WTC11 (cell line): Measurements from ENCODE around the gene RSU1. TPM values are rescaled to one million over a fixed set of nuclear protein-coding genes. Genes with fewer than 3 reads are reported as not detected.

Experiments
- ATAC-seq: fragments of 200-7000 bp; cut with Tn5 transposase; 2 replicates; pipeline ENCODE4 v1.10.0; 2021; ENCODE audit warnings: mild to moderate bottlenecking, moderate library complexity
- CTCF ChIA-PET: fragments of 300-600 bp; sonication (Branson Sonifier 250); formaldehyde crosslinking; loops from one replicate; lab custom pipeline; 2021; ENCODE audit warnings: antibody characterized with exemption; lab: Charles Lee
- POLR2A ChIA-PET: fragments of 350-600 bp; sonication (Branson Sonifier 250); formaldehyde crosslinking; loops from one replicate; lab custom pipeline; 2021; ENCODE audit warnings: antibody characterized with exemption; lab: Charles Lee
- DNase-seq: peaks from one replicate; pipeline ENCODE4 v3.0.0; 2021; ENCODE audit warnings: low spot score
- H3K27ac Mint-ChIP-seq: 2 replicates; pipeline ENCODE4 v1.8.0; 2021; ENCODE audit warnings: mixed read lengths
- H3K27me3 Mint-ChIP-seq: 2 replicates; pipeline ENCODE4 v1.8.0; 2021; ENCODE audit warnings: low read depth, mild to moderate bottlenecking, moderate library complexity, mixed read lengths
- H3K36me3 Mint-ChIP-seq: 2 replicates; pipeline ENCODE4 v1.8.0; 2021; ENCODE audit warnings: mixed read lengths
- H3K4me1 Mint-ChIP-seq: 2 replicates; pipeline ENCODE4 v1.8.0; 2022; ENCODE audit warnings: mixed read lengths
- H3K4me3 Mint-ChIP-seq: 2 replicates; pipeline ENCODE4 v1.8.0; 2021; ENCODE audit warnings: mild to moderate bottlenecking, moderate library complexity, mixed read lengths
- H3K9me3 Mint-ChIP-seq: 2 replicates; pipeline ENCODE4 v1.8.0; 2021; ENCODE audit warnings: mixed read lengths
- ATF2 ChIP-seq: sonication (generic); formaldehyde crosslinking; IDR thresholded peaks from 2 replicates; pipeline ENCODE4 v1.8.1; 2022; ENCODE audit warnings: low read depth, missing genetic modification reagents, borderline replicate concordance
- ATF3 ChIP-seq: sonication (generic); formaldehyde crosslinking; conservative IDR thresholded peaks from 2 replicates; pipeline ENCODE4 v1.8.1; 2022; ENCODE audit warnings: mild to moderate bottlenecking, missing genetic modification reagents
- CDX4 ChIP-seq: fragments of 250-450 bp; sonication (Bioruptor Pico); IDR thresholded peaks from 2 replicates; pipeline ENCODE4 v1.9.0; 2021; ENCODE audit warnings: moderate library complexity, mild to moderate bottlenecking, inconsistent platforms, borderline replicate concordance
- E2F4 ChIP-seq: sonication (generic); formaldehyde crosslinking; IDR thresholded peaks from 2 replicates; pipeline ENCODE4 v1.8.1; 2022; ENCODE audit warnings: low read depth, mild to moderate bottlenecking, moderate library complexity, missing genetic modification reagents, borderline replicate concordance
- ELF4 ChIP-seq: sonication (generic); formaldehyde crosslinking; IDR thresholded peaks from 2 replicates; pipeline ENCODE4 v1.8.1; 2022; ENCODE audit warnings: low read depth, mild to moderate bottlenecking, moderate library complexity, missing genetic modification reagents
- EMX1 ChIP-seq: fragments of 250-450 bp; sonication (Bioruptor Pico); IDR thresholded peaks from 2 replicates; pipeline ENCODE4 v1.8.0; 2021; ENCODE audit warnings: mild to moderate bottlenecking
- FOXK1 ChIP-seq: sonication (generic); formaldehyde crosslinking; IDR thresholded peaks from 2 replicates; pipeline ENCODE4 v1.8.0; 2022; ENCODE audit warnings: mild to moderate bottlenecking, moderate library complexity, missing genetic modification reagents
- MAX ChIP-seq: sonication (generic); formaldehyde crosslinking; IDR thresholded peaks from 2 replicates; pipeline ENCODE4 v1.8.0; 2022; ENCODE audit warnings: mild to moderate bottlenecking, missing genetic modification reagents
- MLX ChIP-seq: sonication (generic); formaldehyde crosslinking; IDR thresholded peaks from 2 replicates; pipeline ENCODE4 v1.8.1; 2023; ENCODE audit warnings: mild to moderate bottlenecking, missing genetic modification reagents, moderate library complexity
- NFYB ChIP-seq: sonication (generic); formaldehyde crosslinking; conservative IDR thresholded peaks from 2 replicates; pipeline ENCODE4 v1.8.0; 2022; ENCODE audit warnings: low read depth, missing genetic modification reagents
- NR1H2 ChIP-seq: sonication (generic); formaldehyde crosslinking; IDR thresholded peaks from 2 replicates; pipeline ENCODE4 v1.9.0; 2021; ENCODE audit warnings: mild to moderate bottlenecking, moderate library complexity, missing genetic modification reagents
- SP1 ChIP-seq: sonication (generic); formaldehyde crosslinking; conservative IDR thresholded peaks from 2 replicates; pipeline ENCODE4 v1.8.1; 2022; ENCODE audit warnings: missing genetic modification reagents
- TEAD4 ChIP-seq: sonication (generic); formaldehyde crosslinking; IDR thresholded peaks from 2 replicates; pipeline ENCODE4 v1.8.0; 2022; ENCODE audit warnings: mild to moderate bottlenecking, missing genetic modification reagents
- ZNF219 ChIP-seq: sonication (generic); formaldehyde crosslinking; IDR thresholded peaks from 2 replicates; pipeline ENCODE4 v1.8.0; 2023; ENCODE audit warnings: missing genetic modification reagents, mild to moderate bottlenecking, borderline replicate concordance
- ZNF232 ChIP-seq: sonication (generic); formaldehyde crosslinking; IDR thresholded peaks from 2 replicates; pipeline ENCODE4 v1.8.0; 2022; ENCODE audit warnings: mild to moderate bottlenecking, missing genetic modification reagents
- ZNF396 ChIP-seq: fragments of 250-450 bp; sonication (Bioruptor Pico); IDR thresholded peaks from 2 replicates; pipeline ENCODE4 v1.8.0; 2021; ENCODE audit warnings: mild to moderate bottlenecking, moderate library complexity, borderline replicate concordance
- ZNF425 ChIP-seq: fragments of 250-450 bp; sonication (Bioruptor Pico); conservative IDR thresholded peaks from 2 replicates; pipeline ENCODE4 v1.9.0; 2021; ENCODE audit warnings: mild to moderate bottlenecking
- ZNF671 ChIP-seq: fragments of 250-450 bp; sonication (Bioruptor Pico); IDR thresholded peaks from 2 replicates; pipeline ENCODE4 v1.8.0; 2021; ENCODE audit warnings: mild to moderate bottlenecking
- total RNA-seq: library from RNA; stranded (reverse); gene quantifications from 3 replicates; pipeline ENCODE4 v1.2.3, GENCODE V29; 2021

Gene RSU1
- total RNA-seq, 1 experiment from 2014 or later, result 46.4 TPM

- CTCF ChIA-PET, result no interaction called here
- TF ChIP-seq NFYB (CRISPR knock-in tag) (no peak), MLX (CRISPR knock-in tag) (no peak), ATF3 (no peak), ZNF396 (CRISPR knock-in tag) (no peak), SP1 (no peak)
- H3K27me3 Mint-ChIP-seq, result no peaks in the 10 kb centered on the region
- peaks cover 9% of the 10 kb centered on the region for H3K9me3 Mint-ChIP-seq
- peaks cover under 1% of the 10 kb centered on the region; the same call in 1 of the 2 replicates for H3K4me1 Mint-ChIP-seq
- POLR2A ChIA-PET, result no interaction called here
- H3K36me3 Mint-ChIP-seq, result peaks cover 4% of the 10 kb centered on the region; the same call in 1 of the 2 replicates
- ATAC-seq, result no peak
- H3K4me3 Mint-ChIP-seq, result no peak overlapping the region
- no peak overlapping the region for H3K27ac Mint-ChIP-seq
- no peak for DNase-seq
These were observed 137.7 kb downstream of the RSU1 start for GRCh38 chr10:16679511-16679910.

- POLR2A ChIA-PET, result no interaction called here
- Mint-ChIP-seq H3K27ac (no peak overlapping the region), H3K36me3 (peaks cover 4% of the 10 kb centered on the region; the same call in 1 of the 2 replicates), H3K9me3 (peaks cover 9% of the 10 kb centered on the region), H3K27me3 (no peaks in the 10 kb centered on the region), H3K4me1 (peaks cover 7% of the 10 kb centered on the region), H3K4me3 (no peak overlapping the region)
- CTCF ChIA-PET, result no interaction called here
- ATAC-seq (no peak), DNase-seq (no peak)
- no peak for TF ChIP-seq EMX1
- TF ChIP-seq ZNF425 (CRISPR knock-in tag), result no peak
- no peak for TF ChIP-seq E2F4 (CRISPR knock-in tag)
- TF ChIP-seq ZNF671, result no peak
- TF ChIP-seq SP1, result no peak
These were observed 141.9 kb downstream of the RSU1 start for GRCh38 chr10:16675334-16675733.

- no peak for DNase-seq
- POLR2A ChIA-PET, result no interaction called here
- TF ChIP-seq ATF2 (CRISPR knock-in tag), result no peak
- no peak for TF ChIP-seq FOXK1 (CRISPR knock-in tag)
- TF ChIP-seq MAX (CRISPR knock-in tag), result no peak
- no peak for TF ChIP-seq CDX4 (CRISPR knock-in tag)
- TF ChIP-seq NR1H2, result no peak
- no peak for TF ChIP-seq ZNF219
- TF ChIP-seq TEAD4, result no peak
- no peak for TF ChIP-seq ELF4 (CRISPR knock-in tag)
- TF ChIP-seq ZNF232 (CRISPR knock-in tag), result no peak
- TF ChIP-seq, all 79 proteins: peak for 0
- Mint-ChIP-seq H3K9me3 (peaks cover 9% of the 10 kb centered on the region), H3K4me3 (no peak overlapping the region), H3K4me1 (peaks cover 7% of the 10 kb centered on the region), H3K36me3 (peaks cover 4% of the 10 kb centered on the region; the same call in 1 of the 2 replicates), H3K27me3 (no peaks in the 10 kb centered on the region), H3K27ac (no peak overlapping the region)
- no peak for ATAC-seq
- CTCF ChIA-PET, result interaction anchor here (0.6 to 1.2 kb wide), 3 partner anchors 17 to 278 kb away, joined by 3 to 5 read pairs (median 3); no protein-coding TSS in a partner anchor
These were observed 143.0 kb downstream of the RSU1 start for GRCh38 chr10:16674147-16674703.
